Vagina (tissue), 2 donors: ENCODE data around the gene RETREG1. TPM values are rescaled to one million over a fixed set of nuclear protein-coding genes. Genes with fewer than 3 reads are reported as not detected.

Experiments
- DNase-seq, 2 donors: peaks; one replicate each; pipeline ENCODE4 v3.0.0-alpha.2; 2017; ENCODE audit errors: extremely low spot score in 2 of 2
- H3K27ac ChIP-seq: fragments of 200-600 bp; sonication (generic); one replicate; pipeline ENCODE4 v1.5.1; 2019
- H3K27me3 ChIP-seq: fragments of 200-600 bp; sonication (generic); one replicate; pipeline ENCODE4 v1.5.1; 2019
- H3K36me3 ChIP-seq, 2 donors: fragments of 200-600 bp; sonication (generic); one replicate each; pipeline ENCODE4 v1.5.1; 2017 to 2019
- H3K4me1 ChIP-seq: fragments of 200-600 bp; sonication (generic); one replicate; pipeline ENCODE4 v1.5.1; 2019
- H3K4me3 ChIP-seq, 2 donors: fragments of 200-600 bp; sonication (generic); 1 replicate in 1 of 2; 2 replicates in 1 of 2; pipeline ENCODE4 v1.5.1; 2016 to 2019
- H3K9me3 ChIP-seq: fragments of 200-600 bp; sonication (generic); one replicate; pipeline ENCODE4 v1.5.1; 2019
- POLR2A ChIP-seq, 2 donors: fragments of 450-650 bp; IDR thresholded peaks; one replicate each; pipeline ENCODE4 v1.6.1; 2017; ENCODE audit warnings: antibody characterized with exemption in 2 of 2, mild to moderate bottlenecking in 2 of 2, moderate library complexity in 2 of 2
- POLR2AphosphoS5 ChIP-seq, 2 donors: sonication (generic); formaldehyde crosslinking; IDR thresholded peaks; one replicate each; pipeline ENCODE4 v1.9.0; 2017; ENCODE audit warnings: antibody characterized with exemption in 2 of 2, mild to moderate bottlenecking in 2 of 2, low read depth in 1 of 2; ENCODE audit not compliant: insufficient read depth in 1 of 2
- intact Hi-C: fragments of 100-400 bp; cut with DNase I; formaldehyde crosslinking; loops from one replicate; pipeline ENCODE4 v1.15.1; 2023
- total RNA-seq: library from RNA; depleted of rRNA; stranded (reverse); fragments of >200 nt; gene quantifications from one replicate; pipeline ENCODE4 v1.2.3, GENCODE V29; 2016
- TF ChIP-seq, protein P1 (sequence below), 3 experiments: fragments of 450-650 bp in 2 of 3; fragments of 200-600 bp in 1 of 3; sonication (generic) in 1 of 3; IDR thresholded peaks; one replicate each; pipeline ENCODE4 v1.5.1; 2017 to 2019; ENCODE audit warnings: antibody characterized with exemption in 3 of 3, mild to moderate bottlenecking in 2 of 3, moderate library complexity in 2 of 3

The RETREG1 gene, protein sequence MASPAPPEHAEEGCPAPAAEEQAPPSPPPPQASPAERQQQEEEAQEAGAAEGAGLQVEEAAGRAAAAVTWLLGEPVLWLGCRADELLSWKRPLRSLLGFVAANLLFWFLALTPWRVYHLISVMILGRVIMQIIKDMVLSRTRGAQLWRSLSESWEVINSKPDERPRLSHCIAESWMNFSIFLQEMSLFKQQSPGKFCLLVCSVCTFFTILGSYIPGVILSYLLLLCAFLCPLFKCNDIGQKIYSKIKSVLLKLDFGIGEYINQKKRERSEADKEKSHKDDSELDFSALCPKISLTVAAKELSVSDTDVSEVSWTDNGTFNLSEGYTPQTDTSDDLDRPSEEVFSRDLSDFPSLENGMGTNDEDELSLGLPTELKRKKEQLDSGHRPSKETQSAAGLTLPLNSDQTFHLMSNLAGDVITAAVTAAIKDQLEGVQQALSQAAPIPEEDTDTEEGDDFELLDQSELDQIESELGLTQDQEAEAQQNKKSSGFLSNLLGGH
- 27.7 TPM for total RNA-seq

DNA sequence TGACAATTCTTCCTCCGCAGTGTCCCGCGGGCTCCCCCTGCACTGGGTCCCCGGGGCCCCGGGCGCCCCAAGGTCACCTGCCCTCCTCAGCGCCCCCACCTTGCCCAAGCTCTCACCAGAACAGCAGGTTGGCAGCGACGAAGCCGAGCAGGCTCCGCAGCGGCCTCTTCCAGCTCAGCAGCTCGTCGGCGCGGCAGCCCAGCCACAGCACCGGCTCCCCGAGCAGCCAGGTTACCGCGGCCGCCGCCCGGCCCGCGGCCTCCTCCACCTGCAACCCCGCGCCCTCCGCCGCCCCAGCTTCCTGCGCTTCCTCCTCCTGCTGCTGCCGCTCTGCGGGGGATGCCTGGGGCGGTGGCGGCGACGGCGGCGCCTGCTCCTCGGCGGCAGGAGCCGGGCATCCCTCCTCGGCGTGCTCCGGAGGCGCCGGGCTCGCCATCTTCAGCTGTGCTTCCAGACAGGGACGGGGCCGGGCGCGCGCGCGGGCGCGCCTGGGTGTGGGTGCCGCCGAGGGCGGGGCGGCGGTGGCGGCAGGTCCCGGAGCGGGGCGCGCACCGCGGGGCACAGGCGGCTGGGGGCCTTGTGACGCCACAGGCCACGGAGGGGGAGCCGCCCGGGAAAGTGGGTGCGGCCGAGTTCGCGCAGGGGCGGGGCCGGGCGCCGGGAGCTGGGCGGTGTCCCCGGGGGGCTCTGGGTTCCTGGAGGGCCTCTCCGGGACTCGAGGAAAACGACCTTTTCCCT, at the start of gene RETREG1:
RETREG1 (minus strand) TSS at position 462 of the 738 bp plus-strand sequence; CDS start at position 436, 26 bp downstream.
- H3K9me3 ChIP-seq = no peaks in the 10 kb centered on the region
- intact Hi-C loops = no loop called here
- DNase-seq = no peak

DNA sequence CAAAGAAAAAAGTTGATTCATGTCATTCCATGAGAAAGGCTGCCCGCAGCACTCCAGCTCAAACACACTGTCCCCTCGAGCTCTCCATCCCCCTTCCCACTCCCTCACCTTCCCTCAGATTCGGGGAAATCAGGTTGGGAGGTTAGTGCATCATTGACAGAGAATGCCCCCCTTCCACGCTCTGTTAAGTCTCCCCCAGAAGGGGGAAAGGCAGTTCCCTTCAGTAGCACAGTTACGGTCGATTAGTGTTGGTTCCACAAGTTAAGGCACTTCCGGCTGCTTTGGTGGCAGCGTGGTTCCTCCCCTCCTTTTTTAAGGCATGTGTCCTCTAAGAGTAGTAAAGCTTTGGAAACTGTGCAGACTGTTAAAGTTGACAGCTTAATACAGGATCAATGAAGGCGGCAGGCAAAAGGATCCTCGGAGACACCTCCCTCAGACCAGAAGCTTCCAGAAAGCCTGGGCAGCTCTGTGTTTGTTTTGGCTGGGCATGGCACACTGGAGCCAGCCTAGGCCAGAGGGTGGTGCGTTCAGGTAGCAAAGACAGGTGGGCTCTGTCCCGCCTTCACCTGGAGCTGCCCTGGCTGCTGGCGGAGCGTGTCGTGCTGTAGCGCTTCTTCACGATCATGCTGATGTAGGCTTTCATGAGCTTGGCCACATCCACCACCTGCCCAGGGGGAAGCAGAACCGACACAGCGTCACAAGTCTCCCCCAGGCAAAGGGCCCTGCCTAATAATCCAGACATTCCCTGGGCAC, 49.5 kb upstream of the RETREG1 start:
- Histone ChIP-seq H3K27ac (no peak overlapping the region), H3K27me3 (no peaks in the 10 kb centered on the region), H3K4me1 (peaks cover 9% of the 10 kb centered on the region), H3K36me3 (peaks cover 0 to 18% of the 10 kb centered on the region in 2 donors), H3K4me3 (no peak overlapping the region), H3K9me3 (no peaks in the 10 kb centered on the region)
- intact Hi-C loops = no loop called here
- TF ChIP-seq, protein P1, sequence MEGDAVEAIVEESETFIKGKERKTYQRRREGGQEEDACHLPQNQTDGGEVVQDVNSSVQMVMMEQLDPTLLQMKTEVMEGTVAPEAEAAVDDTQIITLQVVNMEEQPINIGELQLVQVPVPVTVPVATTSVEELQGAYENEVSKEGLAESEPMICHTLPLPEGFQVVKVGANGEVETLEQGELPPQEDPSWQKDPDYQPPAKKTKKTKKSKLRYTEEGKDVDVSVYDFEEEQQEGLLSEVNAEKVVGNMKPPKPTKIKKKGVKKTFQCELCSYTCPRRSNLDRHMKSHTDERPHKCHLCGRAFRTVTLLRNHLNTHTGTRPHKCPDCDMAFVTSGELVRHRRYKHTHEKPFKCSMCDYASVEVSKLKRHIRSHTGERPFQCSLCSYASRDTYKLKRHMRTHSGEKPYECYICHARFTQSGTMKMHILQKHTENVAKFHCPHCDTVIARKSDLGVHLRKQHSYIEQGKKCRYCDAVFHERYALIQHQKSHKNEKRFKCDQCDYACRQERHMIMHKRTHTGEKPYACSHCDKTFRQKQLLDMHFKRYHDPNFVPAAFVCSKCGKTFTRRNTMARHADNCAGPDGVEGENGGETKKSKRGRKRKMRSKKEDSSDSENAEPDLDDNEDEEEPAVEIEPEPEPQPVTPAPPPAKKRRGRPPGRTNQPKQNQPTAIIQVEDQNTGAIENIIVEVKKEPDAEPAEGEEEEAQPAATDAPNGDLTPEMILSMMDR (IDR thresholded peaks at IDR 0.05) = no peak
- no peak for TF ChIP-seq POLR2AphosphoS5 (IDR thresholded peaks at IDR 0.05; ENCODE audit: insufficient read depth in 1 of 2, low read depth in 1 of 2)
- TF ChIP-seq POLR2A (IDR thresholded peaks at IDR 0.05) = no peak
- DNase-seq = no peak

More for the DNA sequence above, at the start of gene RETREG1:
- H3K27me3 ChIP-seq = no peaks in the 10 kb centered on the region
- TF ChIP-seq POLR2AphosphoS5 (IDR thresholded peaks at IDR 0.05; ENCODE audit: insufficient read depth in 1 of 2, low read depth in 1 of 2) = peak in 1 of 2 donors; percentile 23
- TF ChIP-seq, protein P1 (IDR thresholded peaks at IDR 0.05) = no peak
- H3K36me3 ChIP-seq = no peaks in the 10 kb centered on the region
- peak within 1 kb of the TSS; percentile 65 to 73 for H3K4me3 ChIP-seq
- peaks cover 17% of the 10 kb centered on the region for H3K4me1 ChIP-seq
- H3K27ac ChIP-seq = peak within 1 kb of the TSS; percentile 88

DNA sequence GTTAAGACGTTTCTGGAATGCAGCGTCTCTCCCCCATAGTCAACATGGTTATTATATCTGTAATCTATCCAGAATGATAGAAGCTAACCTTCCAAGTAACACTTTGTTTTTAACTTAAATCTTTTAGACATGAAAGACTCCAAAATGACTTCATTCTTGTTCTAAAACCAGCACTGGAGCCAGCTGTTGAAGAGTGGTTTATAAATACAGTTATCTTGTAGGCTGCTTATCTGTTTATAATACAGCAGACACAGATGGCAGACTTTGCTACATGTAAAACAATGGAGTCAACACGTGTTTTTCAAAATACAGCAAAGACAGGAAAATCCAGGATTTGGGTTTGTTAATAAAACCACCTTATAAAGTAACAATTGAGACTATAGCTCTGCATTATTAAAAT, 48.8 kb upstream of the RETREG1 start:
- H3K4me3 ChIP-seq = no peak overlapping the region
- H3K27me3 ChIP-seq = no peaks in the 10 kb centered on the region
- TF ChIP-seq POLR2AphosphoS5 (IDR thresholded peaks at IDR 0.05; ENCODE audit: insufficient read depth in 1 of 2, low read depth in 1 of 2) (no peak), POLR2A (IDR thresholded peaks at IDR 0.05) (no peak)
- TF ChIP-seq, protein P1 (IDR thresholded peaks at IDR 0.05) = no peak
- intact Hi-C loops = no loop called here
- H3K27ac ChIP-seq = no peak overlapping the region
- H3K36me3 ChIP-seq = peaks cover 0 to 15% of the 10 kb centered on the region in 2 donors
- no peak for DNase-seq
- peaks cover 9% of the 10 kb centered on the region for H3K4me1 ChIP-seq
- no peaks in the 10 kb centered on the region for H3K9me3 ChIP-seq

DNA sequence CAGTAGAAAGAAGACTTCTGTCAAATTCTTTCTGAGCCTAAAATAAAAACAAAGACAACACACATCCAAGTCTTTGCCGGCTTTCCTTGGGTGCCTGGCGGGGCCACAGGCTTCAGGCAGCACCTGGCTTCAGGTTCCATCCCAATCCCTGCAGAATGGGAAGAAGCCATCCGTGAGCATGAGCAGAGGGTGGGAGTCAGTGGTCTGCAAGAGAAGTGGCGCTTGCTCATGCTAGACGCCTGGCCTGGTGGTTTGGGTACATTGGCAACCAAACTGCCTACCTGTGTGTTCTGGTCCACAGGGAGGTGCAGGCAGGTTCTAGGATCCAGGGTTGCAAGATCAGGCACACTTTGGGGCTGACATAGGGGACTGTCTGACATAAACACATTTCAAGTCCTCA, 47.6 kb upstream of the RETREG1 start:
- Histone ChIP-seq H3K27me3 (no peaks in the 10 kb centered on the region), H3K27ac (no peak overlapping the region), H3K4me3 (no peak overlapping the region), H3K9me3 (no peaks in the 10 kb centered on the region), H3K4me1 (peaks cover 9% of the 10 kb centered on the region), H3K36me3 (peaks cover 0 to 10% of the 10 kb centered on the region in 2 donors)
- intact Hi-C loops = no loop called here
- DNase-seq = no peak
- TF ChIP-seq POLR2A (IDR thresholded peaks at IDR 0.05) (no peak), POLR2AphosphoS5 (IDR thresholded peaks at IDR 0.05; ENCODE audit: insufficient read depth in 1 of 2, low read depth in 1 of 2) (no peak)
- TF ChIP-seq, protein P1 (IDR thresholded peaks at IDR 0.05) = no peak
